Right atrium auricular region (tissue), 2 donors: ENCODE results near the gene CSF1. TPM values are rescaled to one million over a fixed set of nuclear protein-coding genes. Genes with fewer than 3 reads are reported as not detected.

Source experiments
- DNase-seq: peaks from one replicate; pipeline ENCODE4 v3.0.0-alpha.2; 2019; ENCODE audit warnings: low spot score
- H3K27ac ChIP-seq, 2 donors: fragments of 200-600 bp; sonication (generic); 1 replicate in 1 of 2; 2 replicates in 1 of 2; pipeline ENCODE4 v1.5.1; 2016 to 2019
- H3K27me3 ChIP-seq, 2 donors: fragments of 200-600 bp; sonication (generic); one replicate each; pipeline versions ENCODE4 v1.5.1 to v1.6.0; 2017 to 2019
- H3K36me3 ChIP-seq: fragments of 200-600 bp; sonication (generic); one replicate; pipeline ENCODE4 v1.5.1; 2016
- H3K4me1 ChIP-seq, 2 donors: fragments of 200-600 bp; sonication (generic); one replicate each; pipeline versions ENCODE4 v1.5.1 to v1.6.0; 2017 to 2019
- H3K4me3 ChIP-seq, 2 donors: fragments of 200-600 bp; sonication (generic); 1 replicate in 1 of 2; 2 replicates in 1 of 2; pipeline ENCODE4 v1.5.1; 2017 to 2019; ENCODE audit warnings: mild to moderate bottlenecking in 1 of 2, moderate library complexity in 1 of 2
- H3K9me3 ChIP-seq, 2 donors: fragments of 200-600 bp; sonication (generic); one replicate each; pipeline ENCODE4 v1.5.1; 2019
- total RNA-seq, 2 donors: library from RNA; depleted of rRNA; stranded (reverse); fragments of >200 nt; gene quantifications; one replicate each; pipeline ENCODE4 v1.1.0, GENCODE V29; 2016
- TF ChIP-seq, protein P1 (sequence below), 2 donors: fragments of 200-600 bp; sonication (generic); IDR thresholded peaks; one replicate each; pipeline ENCODE4 v1.5.1; 2019; ENCODE audit warnings: antibody characterized with exemption in 2 of 2

CSF1 gene
- total RNA-seq, 2 donors from 2014 or later: 31.4 to 48.4 TPM

DNA sequence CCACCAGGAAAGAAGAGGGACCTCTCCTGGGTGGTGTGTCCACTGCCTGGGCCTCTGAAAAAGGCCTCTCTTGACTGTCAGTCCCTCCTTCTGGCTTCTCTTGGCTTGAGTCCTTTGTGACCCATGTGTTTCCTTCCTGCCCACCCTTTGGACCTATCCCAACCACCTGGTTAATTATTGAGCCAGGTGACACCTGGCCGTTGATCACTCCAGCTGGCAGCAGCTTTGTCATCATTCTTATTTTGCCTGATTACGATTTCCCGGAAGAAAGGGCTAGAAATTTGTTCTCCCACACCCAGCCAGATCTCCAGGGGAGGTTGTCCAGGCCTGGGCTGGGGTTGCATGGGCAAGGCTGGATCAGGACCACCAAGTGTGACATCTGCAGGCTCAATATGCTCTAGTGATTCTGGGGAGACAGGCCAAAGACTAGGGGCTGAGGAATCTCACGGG, 24.8 kb downstream of the CSF1 start:
- Histone ChIP-seq H3K4me1 (peaks cover 0 to 21% of the 10 kb centered on the region in 2 donors), H3K36me3 (no peaks in the 10 kb centered on the region), H3K27ac (no peak overlapping the region), H3K27me3 (no peaks in the 10 kb centered on the region), H3K4me3 (no peak overlapping the region), H3K9me3 (peaks cover 0 to 20% of the 10 kb centered on the region in 2 donors)
- DNase-seq: no peak
- TF ChIP-seq, protein P1, sequence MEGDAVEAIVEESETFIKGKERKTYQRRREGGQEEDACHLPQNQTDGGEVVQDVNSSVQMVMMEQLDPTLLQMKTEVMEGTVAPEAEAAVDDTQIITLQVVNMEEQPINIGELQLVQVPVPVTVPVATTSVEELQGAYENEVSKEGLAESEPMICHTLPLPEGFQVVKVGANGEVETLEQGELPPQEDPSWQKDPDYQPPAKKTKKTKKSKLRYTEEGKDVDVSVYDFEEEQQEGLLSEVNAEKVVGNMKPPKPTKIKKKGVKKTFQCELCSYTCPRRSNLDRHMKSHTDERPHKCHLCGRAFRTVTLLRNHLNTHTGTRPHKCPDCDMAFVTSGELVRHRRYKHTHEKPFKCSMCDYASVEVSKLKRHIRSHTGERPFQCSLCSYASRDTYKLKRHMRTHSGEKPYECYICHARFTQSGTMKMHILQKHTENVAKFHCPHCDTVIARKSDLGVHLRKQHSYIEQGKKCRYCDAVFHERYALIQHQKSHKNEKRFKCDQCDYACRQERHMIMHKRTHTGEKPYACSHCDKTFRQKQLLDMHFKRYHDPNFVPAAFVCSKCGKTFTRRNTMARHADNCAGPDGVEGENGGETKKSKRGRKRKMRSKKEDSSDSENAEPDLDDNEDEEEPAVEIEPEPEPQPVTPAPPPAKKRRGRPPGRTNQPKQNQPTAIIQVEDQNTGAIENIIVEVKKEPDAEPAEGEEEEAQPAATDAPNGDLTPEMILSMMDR (IDR thresholded peaks at IDR 0.05): no peak

DNA sequence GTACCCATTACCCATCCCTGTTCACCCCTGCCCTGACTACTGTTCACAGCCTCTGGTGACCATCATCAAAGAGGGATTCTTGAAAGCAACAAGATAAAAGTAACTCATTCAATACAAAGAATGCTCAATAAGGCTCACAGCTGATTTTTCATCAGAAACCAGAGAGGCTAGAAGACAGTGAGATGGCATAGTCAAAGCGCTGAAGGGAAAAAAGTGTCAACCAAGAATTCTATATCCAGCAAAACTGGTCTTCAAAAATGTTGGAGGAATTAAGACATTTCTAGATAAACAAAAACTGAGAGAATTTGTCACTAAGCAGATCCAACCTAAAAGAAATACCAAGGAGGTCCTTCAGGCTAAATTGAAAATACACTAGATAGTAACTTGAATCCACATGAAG, 27.1 kb downstream of the CSF1 start:
- TF ChIP-seq, protein P1 (IDR thresholded peaks at IDR 0.05): no peak
- no peak overlapping the region for H3K4me3 ChIP-seq
- H3K27ac ChIP-seq: no peak overlapping the region
- no peaks in the 10 kb centered on the region for H3K36me3 ChIP-seq
- H3K9me3 ChIP-seq: peaks cover 0 to 20% of the 10 kb centered on the region in 2 donors
- no peak for DNase-seq
- peaks cover 0 to 7% of the 10 kb centered on the region in 2 donors for H3K4me1 ChIP-seq
- H3K27me3 ChIP-seq: no peaks in the 10 kb centered on the region

DNA sequence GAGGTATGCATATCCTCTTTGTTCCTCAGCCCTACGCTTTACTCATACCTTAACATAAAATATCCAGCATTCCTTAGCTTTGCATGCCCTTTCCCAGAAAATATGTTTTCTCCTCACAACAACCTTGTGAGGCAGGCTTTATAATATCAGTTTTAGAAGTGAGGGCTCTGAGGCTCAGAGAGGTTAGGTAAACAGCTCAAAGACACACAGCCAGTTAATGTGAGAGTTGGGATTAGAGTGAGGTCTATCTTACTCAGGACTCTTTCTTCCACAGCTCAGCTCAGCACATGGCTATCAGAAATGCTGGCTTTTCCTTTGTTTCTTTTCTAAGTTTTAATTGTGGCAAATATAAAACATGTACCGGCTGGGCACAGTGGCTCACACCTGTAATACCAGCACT, 27.9 kb downstream of the CSF1 start:
- Histone ChIP-seq H3K27ac (no peak overlapping the region), H3K36me3 (no peaks in the 10 kb centered on the region), H3K4me1 (peaks cover 0 to 6% of the 10 kb centered on the region in 2 donors), H3K9me3 (peaks cover 0 to 20% of the 10 kb centered on the region in 2 donors), H3K27me3 (no peaks in the 10 kb centered on the region), H3K4me3 (no peak overlapping the region)
- DNase-seq: no peak
- TF ChIP-seq, protein P1 (IDR thresholded peaks at IDR 0.05): no peak

DNA sequence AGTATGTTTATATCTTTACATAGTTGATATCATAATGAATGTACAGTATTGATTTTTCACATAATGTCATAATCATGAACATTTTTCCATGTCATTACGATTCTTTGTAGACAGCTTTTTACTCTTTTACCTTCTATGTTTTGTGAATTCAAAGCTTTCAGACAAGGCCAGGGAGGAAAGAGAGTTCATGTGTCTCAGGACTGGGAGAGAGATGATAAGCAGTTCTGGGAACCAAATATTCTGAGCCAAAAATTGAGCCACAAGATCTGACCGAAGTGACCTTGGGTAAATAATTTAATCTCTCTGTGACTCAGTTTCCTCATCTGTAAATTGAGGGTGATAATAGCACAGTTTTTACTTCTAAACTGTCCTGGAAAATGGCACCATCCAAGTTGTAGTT, 31.8 kb downstream of the CSF1 start:
- TF ChIP-seq, protein P1 (IDR thresholded peaks at IDR 0.05): no peak
- no peak overlapping the region for H3K27ac ChIP-seq
- no peak overlapping the region for H3K4me3 ChIP-seq
- no peak for DNase-seq
- no peaks in the 10 kb centered on the region for H3K4me1 ChIP-seq
- H3K27me3 ChIP-seq: no peaks in the 10 kb centered on the region
- peaks cover 0 to 13% of the 10 kb centered on the region in 2 donors for H3K9me3 ChIP-seq
- no peaks in the 10 kb centered on the region for H3K36me3 ChIP-seq

DNA sequence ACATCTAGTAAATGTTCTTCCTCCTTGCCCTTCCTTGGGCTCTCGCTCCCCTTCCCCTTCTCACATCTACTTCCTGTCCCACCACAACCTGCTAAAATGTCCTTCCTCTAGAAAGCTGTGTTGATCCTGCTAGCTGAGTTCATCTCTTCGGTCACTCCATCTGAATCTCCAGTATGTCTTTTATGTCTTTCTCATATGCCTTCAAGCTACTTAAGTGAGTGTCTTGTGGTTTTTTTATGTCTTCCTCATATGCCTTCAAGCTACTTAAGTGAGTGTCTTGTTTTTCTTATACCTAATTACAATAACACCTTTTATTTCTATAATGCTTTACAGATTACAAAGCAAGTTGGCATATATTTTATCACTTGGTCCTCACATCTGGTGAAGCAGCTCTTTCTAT, 33.9 kb downstream of the CSF1 start:
- Histone ChIP-seq H3K36me3 (no peaks in the 10 kb centered on the region), H3K4me3 (no peak overlapping the region), H3K4me1 (no peaks in the 10 kb centered on the region), H3K9me3 (no peaks in the 10 kb centered on the region), H3K27ac (no peak overlapping the region), H3K27me3 (no peaks in the 10 kb centered on the region)
- no peak for DNase-seq
- TF ChIP-seq, protein P1 (IDR thresholded peaks at IDR 0.05): no peak

DNA sequence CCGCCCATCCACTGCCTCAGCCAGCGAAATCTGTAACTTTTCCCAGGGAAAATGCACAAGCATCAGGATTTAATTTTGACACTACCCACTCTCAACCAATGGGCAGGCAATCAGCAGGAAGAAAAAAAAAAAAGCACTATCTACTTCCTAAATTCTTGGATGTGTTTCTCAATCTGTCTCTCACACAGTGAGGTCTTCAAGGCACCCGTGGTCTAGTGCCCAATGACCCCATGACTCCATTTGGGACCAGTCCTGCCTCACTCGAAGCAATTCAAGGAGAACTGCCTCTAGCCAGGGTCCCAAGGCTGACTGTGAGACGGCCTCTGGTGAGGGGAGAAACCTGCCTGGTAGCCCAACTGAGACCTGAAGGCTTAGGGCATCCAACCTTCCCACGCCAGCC, 35.9 kb downstream of the CSF1 start:
- Histone ChIP-seq H3K4me1 (no peaks in the 10 kb centered on the region), H3K27ac (no peak overlapping the region), H3K4me3 (no peak overlapping the region), H3K9me3 (no peaks in the 10 kb centered on the region), H3K36me3 (no peaks in the 10 kb centered on the region), H3K27me3 (no peaks in the 10 kb centered on the region)
- TF ChIP-seq, protein P1 (IDR thresholded peaks at IDR 0.05): no peak
- no peak for DNase-seq
